Hematopoietic multipotent progenitor cell treated with erythropoietin and hydrocortisone succinate and interleukin-3 and kit ligand, for 8 days (in vitro differentiated cells): ENCODE data around the gene EPOP.

Experiments used
- DNase-seq: peaks from one replicate; pipeline ENCODE4 v3.0.0-alpha.2; 2015

Gene EPOP

GRCh38 chr17:38674749-38675615, at the start of gene EPOP:
EPOP (minus strand) TSS chr17:38674957; CDS start chr17:38674495, 462 bp downstream.
- peak; percentile 84 for DNase-seq

GRCh38 chr17:38721802-38722201, 47.0 kb upstream of the EPOP start:
- no peak for DNase-seq

- DNase-seq, result no peak
Measured at GRCh38 chr17:38720941-38721340, 46.2 kb upstream of the EPOP start.

- DNase-seq, result no peak
Measured at GRCh38 chr17:38719943-38720641, 45.3 kb upstream of the EPOP start.

- no peak for DNase-seq
Measured at GRCh38 chr17:38719289-38719942, 44.7 kb upstream of the EPOP start.

- no peak for DNase-seq
Measured at GRCh38 chr17:38717139-38717745, 42.5 kb upstream of the EPOP start.

GRCh38 chr17:38716368-38717005, 41.7 kb upstream of the EPOP start:
- DNase-seq, result no peak

- DNase-seq, result no peak
Measured at GRCh38 chr17:38715216-38715943, 40.6 kb upstream of the EPOP start.

- no peak for DNase-seq
Measured at GRCh38 chr17:38713456-38714075, 38.8 kb upstream of the EPOP start.

- no peak for DNase-seq
Measured at GRCh38 chr17:38712593-38712992, 37.8 kb upstream of the EPOP start.

- no peak for DNase-seq
Measured at GRCh38 chr17:38711792-38712571, 37.2 kb upstream of the EPOP start.

GRCh38 chr17:38710985-38711384, 36.2 kb upstream of the EPOP start:
- no peak for DNase-seq

GRCh38 chr17:38710604-38710962, 35.8 kb upstream of the EPOP start:
- DNase-seq, result no peak

- no peak for DNase-seq
Measured at GRCh38 chr17:38709864-38710603, 35.3 kb upstream of the EPOP start.

GRCh38 chr17:38709104-38709820, 34.5 kb upstream of the EPOP start:
- DNase-seq, result no peak

GRCh38 chr17:38707678-38708351, 33.1 kb upstream of the EPOP start:
- no peak for DNase-seq

GRCh38 chr17:38706505-38707216, 31.9 kb upstream of the EPOP start:
- no peak for DNase-seq
